ENCODE measurements around the gene EZH1.

EZH1 gene

DNA sequence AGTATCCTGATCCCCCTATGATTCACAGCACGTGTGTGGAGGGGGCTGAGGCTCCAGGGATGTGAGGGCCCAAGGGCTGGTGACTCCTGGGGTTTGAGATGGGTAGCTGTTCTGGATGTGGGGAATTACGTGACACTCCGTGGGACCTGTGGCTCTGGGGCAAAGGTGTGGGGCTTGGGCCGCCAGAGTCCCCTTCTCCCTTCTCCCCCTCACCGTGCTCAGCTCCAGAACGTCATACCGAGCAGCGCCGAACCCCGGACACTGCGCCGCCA is 75.2 kb downstream of the EZH1 start:
- TF ChIP-seq FOXP2 (optimal IDR thresholded peaks at IDR 0.05; ENCODE audit: borderline replicate concordance, extremely low read depth, extremely low read length, insufficient read depth) (no peak), TAF1 (IDR thresholded peaks at IDR 0.05; ENCODE audit: borderline replicate concordance, insufficient read depth, low read length) (no peak), SIN3A (IDR thresholded peaks at IDR 0.05; ENCODE audit: borderline replicate concordance, insufficient read depth, low read length) (no peak), POLR2AphosphoS5 (IDR thresholded peaks at IDR 0.05; ENCODE audit: low read depth, low read length) (no peak)
- TF ChIP-seq, protein P1, sequence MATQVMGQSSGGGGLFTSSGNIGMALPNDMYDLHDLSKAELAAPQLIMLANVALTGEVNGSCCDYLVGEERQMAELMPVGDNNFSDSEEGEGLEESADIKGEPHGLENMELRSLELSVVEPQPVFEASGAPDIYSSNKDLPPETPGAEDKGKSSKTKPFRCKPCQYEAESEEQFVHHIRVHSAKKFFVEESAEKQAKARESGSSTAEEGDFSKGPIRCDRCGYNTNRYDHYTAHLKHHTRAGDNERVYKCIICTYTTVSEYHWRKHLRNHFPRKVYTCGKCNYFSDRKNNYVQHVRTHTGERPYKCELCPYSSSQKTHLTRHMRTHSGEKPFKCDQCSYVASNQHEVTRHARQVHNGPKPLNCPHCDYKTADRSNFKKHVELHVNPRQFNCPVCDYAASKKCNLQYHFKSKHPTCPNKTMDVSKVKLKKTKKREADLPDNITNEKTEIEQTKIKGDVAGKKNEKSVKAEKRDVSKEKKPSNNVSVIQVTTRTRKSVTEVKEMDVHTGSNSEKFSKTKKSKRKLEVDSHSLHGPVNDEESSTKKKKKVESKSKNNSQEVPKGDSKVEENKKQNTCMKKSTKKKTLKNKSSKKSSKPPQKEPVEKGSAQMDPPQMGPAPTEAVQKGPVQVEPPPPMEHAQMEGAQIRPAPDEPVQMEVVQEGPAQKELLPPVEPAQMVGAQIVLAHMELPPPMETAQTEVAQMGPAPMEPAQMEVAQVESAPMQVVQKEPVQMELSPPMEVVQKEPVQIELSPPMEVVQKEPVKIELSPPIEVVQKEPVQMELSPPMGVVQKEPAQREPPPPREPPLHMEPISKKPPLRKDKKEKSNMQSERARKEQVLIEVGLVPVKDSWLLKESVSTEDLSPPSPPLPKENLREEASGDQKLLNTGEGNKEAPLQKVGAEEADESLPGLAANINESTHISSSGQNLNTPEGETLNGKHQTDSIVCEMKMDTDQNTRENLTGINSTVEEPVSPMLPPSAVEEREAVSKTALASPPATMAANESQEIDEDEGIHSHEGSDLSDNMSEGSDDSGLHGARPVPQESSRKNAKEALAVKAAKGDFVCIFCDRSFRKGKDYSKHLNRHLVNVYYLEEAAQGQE (IDR thresholded peaks at IDR 0.05; ENCODE audit: insufficient read depth in 1 of 2, low read depth in 2 of 2, low read length in 2 of 2) = no peak

DNA sequence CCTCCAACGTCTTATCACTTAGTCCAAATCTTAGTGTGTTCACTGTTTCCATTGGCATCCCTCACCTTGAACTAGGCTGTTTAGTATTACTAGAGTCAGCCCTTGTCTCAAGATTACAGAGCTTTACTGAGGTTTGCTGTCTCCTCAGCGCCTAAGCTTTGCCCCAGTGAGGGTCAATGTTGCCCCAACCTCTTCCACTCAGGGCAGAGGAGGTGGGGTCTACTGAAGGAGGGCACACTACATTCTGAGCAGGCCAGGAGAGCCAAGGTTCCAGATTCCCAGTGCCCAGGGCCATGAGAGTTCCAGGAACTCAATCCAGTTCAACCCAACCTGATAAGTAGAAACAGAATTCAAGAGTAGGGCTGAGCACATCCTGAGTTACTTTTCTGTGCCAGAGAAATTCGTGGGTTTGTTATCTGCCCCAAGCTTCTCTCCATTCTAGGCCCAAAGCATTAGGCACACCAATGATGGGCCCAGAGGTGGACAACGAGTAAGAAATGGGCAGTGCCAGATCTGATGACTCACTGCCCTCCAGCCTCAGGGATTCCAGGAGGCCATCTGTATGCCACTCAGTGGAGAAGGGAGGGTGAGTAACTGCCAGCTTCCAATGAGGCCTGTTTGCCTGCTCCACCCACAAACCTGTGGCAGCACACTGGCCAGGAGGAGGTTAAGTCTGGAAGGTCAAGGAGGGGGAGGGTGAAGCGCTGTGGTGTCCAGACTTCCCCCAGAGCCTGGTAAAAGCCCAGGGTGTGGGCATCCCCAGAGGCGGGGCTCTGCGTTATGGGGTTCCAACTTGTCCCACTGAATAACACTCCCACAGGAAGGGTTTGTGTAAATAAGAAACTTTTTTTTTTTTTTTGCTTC is 77.5 kb downstream of the EZH1 start:
- TF ChIP-seq TAF1 (IDR thresholded peaks at IDR 0.05; ENCODE audit: borderline replicate concordance, insufficient read depth, low read length) (0 out of 2 replicates have a peak, but pooled peaks have one; percentile 26), FOXP2 (optimal IDR thresholded peaks at IDR 0.05; ENCODE audit: borderline replicate concordance, extremely low read depth, extremely low read length, insufficient read depth) (no peak)

DNA sequence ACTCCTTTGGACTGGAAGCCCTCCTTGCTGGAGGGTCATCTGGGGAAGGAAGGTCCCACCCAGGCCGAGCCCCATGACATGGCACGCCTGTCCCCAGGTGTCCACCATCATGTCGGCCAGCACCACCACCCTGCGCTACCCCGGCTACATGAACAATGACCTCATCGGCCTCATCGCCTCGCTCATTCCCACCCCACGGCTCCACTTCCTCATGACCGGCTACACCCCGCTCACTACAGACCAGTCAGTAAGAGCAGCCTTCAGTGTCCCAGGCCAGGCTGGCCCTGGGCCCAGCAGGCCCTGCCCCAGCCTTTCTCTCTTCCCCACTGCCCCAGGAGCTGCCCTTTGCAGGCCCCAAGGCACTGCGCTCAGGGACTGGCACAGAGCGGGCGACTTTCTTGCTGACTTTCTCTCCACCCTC is 79.2 kb downstream of the EZH1 start:
- TF ChIP-seq, protein P1 (IDR thresholded peaks at IDR 0.05; ENCODE audit: insufficient read depth in 1 of 2, low read depth in 2 of 2, low read length in 2 of 2) = no peak
- TF ChIP-seq POLR2AphosphoS5 (IDR thresholded peaks at IDR 0.05; ENCODE audit: low read depth, low read length) (no peak), FOXP2 (optimal IDR thresholded peaks at IDR 0.05; ENCODE audit: borderline replicate concordance, extremely low read depth, extremely low read length, insufficient read depth) (no peak), SIN3A (IDR thresholded peaks at IDR 0.05; ENCODE audit: borderline replicate concordance, insufficient read depth, low read length) (no peak), TAF1 (IDR thresholded peaks at IDR 0.05; ENCODE audit: borderline replicate concordance, insufficient read depth, low read length) (no peak)

DNA sequence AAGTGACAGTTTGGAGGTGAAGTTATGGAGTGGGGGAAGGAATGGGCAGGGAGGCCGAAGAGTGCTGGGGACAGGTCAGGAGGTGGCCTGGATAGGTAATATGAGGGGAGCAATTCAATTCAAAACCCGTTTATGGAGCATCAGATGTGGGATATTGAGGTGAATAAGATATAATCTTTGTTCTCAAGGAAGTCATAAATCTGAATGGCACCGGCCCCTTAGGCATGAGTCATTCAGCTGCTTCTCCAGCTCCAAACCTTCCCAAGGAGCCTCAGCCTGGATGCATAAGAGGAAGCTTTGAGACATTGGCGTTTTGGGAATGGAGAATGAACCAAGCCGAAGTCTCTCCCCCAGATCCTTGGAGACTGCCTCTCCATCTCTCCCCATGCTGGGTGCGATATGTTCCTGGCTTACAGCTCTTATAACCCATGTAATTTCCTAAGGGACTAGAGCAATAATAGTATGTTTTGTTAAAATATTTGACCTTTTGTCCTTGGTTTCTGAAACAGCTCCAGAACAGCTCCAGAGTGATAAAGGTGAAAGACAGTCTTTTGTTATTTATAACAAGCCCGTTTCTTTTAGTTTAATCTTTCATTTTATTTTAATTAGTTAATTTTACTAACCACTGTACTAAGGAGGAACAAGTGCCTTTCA is 84.0 kb downstream of the EZH1 start:
- TF ChIP-seq, protein P1 (IDR thresholded peaks at IDR 0.05; ENCODE audit: insufficient read depth in 1 of 2, low read depth in 2 of 2, low read length in 2 of 2) = no peak
- TF ChIP-seq FOXP2 (optimal IDR thresholded peaks at IDR 0.05; ENCODE audit: borderline replicate concordance, extremely low read depth, extremely low read length, insufficient read depth) (no peak), POLR2AphosphoS5 (IDR thresholded peaks at IDR 0.05; ENCODE audit: low read depth, low read length) (no peak), TAF1 (IDR thresholded peaks at IDR 0.05; ENCODE audit: borderline replicate concordance, insufficient read depth, low read length) (no peak), SIN3A (IDR thresholded peaks at IDR 0.05; ENCODE audit: borderline replicate concordance, insufficient read depth, low read length) (no peak)

DNA sequence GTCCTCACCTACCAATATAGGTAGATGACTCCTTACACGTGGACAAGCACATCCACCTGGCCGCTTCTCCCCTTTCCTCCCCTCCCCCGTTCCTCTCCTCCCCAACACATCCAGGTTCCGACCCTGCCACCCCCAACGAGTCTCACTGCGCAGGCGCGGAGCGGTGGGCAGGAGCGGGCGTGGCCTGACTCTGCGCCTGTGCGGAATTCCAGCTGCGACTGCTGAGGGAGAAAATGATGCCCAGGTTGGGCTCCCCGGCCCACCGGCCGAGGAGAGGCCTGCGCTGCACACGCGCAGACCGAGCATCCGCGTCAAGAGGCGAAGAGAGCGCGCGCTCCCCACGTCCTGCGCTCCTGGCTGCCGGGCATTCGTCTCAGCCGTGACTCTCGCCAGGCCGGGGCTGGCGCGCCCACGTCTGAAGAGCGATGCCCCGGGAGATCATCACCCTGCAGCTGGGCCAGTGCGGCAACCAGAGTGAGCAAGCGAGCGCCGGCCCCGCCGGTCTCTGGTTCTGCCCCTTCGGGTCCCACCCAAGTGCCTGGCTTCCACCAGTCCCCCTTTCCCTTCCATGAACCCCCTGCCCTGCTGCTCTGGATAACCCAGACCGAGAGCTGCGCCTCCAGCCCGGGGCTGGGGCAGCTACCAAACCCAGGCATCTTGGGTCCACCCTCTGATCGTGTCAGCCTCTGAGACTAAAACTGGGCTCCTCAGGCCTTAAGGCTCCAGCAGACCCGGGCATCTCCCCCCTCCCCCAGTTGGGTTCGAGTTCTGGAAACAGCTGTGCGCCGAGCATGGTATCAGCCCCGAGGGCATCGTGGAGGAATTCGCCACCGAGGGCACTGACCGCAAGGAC is 85.5 kb downstream of the EZH1 start, which contains the start of gene TUBG2:
TSS of gene TUBG2 (plus strand) at position 206 of the 853 bp plus-strand sequence. CDS start at position 426, 220 bp downstream.
- TF ChIP-seq, protein P1 (IDR thresholded peaks at IDR 0.05; ENCODE audit: insufficient read depth in 1 of 2, low read depth in 2 of 2, low read length in 2 of 2) = peak in 1 of 2 experiments; percentile 12; a peak in 1 of 4 replicates
- TF ChIP-seq POLR2AphosphoS5 (IDR thresholded peaks at IDR 0.05; ENCODE audit: low read depth, low read length) (peak; percentile 83), FOXP2 (optimal IDR thresholded peaks at IDR 0.05; ENCODE audit: borderline replicate concordance, extremely low read depth, extremely low read length, insufficient read depth) (peak; percentile 59), TAF1 (IDR thresholded peaks at IDR 0.05; ENCODE audit: borderline replicate concordance, insufficient read depth, low read length) (peak; percentile 82; the same call in 1 of the 2 replicates), SIN3A (IDR thresholded peaks at IDR 0.05; ENCODE audit: borderline replicate concordance, insufficient read depth, low read length) (0 out of 2 replicates have a peak, but pooled peaks have one; percentile 54)
